ENCODE measurements around the gene SLC7A7. TPM values are rescaled to one million over a fixed set of nuclear protein-coding genes. Genes with fewer than 3 reads are reported as not detected.
"Not testable (repeated sequence)": the region's sequence is repeated elsewhere in the genome, so short reads cannot be mapped to it uniquely, and the experiment has no call there.

SLC7A7 gene
- total and polyA plus RNA-seq, 2 of the 13 experiments (the other 11 are each of a cell fraction or from before 2014, with no cell fraction given): 0.13 to 0.63 TPM

DNA sequence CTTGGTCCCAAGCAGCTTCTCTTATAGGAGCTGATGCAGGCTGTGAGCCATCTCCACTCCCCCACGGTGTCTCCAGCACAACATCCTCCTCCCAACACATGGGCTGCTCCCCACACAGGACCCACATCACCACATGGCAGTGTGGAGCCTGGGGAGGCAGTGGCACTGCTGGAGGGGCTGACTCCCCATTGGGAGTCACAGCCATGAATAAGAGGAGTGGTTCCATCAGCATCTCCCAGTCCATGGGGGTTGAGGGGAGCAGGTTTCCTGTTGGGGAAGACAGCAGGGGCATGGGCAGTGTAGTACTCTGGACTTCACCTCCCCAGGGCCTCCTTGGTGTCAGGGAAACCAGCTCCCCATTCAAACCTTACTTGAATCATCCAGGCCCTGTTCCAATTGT lies 89.2 kb downstream of the SLC7A7 start:
- TF ChIP-seq MAF1 (CRISPR knock-in tag; IDR thresholded peaks at IDR 0.05; ENCODE audit: borderline replicate concordance) (no peak), ZNF225 (CRISPR knock-in tag; IDR thresholded peaks at IDR 0.05) (peak; percentile 59; the same call in 1 of the 2 replicates), NR2F6 (IDR thresholded peaks at IDR 0.05) (no peak), NR2F6 (CRISPR knock-in tag; IDR thresholded peaks at IDR 0.05) (no peak), PTBP1 (IDR thresholded peaks at IDR 0.05; ENCODE audit: low read depth, low read length, poor library complexity, severe bottlenecking) (no peak), TBL1XR1 (IDR thresholded peaks at IDR 0.05; ENCODE audit: borderline replicate concordance, low read length, partially characterized antibody) (no peak)
- TF ChIP-seq, protein P1, sequence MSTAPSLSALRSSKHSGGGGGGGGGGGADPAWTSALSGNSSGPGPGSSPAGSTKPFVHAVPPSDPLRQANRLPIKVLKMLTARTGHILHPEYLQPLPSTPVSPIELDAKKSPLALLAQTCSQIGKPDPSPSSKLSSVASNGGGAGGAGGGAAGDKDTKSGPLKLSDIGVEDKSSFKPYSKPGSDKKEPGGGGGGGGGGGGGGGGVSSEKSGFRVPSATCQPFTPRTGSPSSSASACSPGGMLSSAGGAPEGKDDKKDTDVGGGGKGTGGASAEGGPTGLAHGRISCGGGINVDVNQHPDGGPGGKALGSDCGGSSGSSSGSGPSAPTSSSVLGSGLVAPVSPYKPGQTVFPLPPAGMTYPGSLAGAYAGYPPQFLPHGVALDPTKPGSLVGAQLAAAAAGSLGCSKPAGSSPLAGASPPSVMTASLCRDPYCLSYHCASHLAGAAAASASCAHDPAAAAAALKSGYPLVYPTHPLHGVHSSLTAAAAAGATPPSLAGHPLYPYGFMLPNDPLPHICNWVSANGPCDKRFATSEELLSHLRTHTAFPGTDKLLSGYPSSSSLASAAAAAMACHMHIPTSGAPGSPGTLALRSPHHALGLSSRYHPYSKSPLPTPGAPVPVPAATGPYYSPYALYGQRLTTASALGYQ (CRISPR knock-in tag; IDR thresholded peaks at IDR 0.05): no peak
- TF ChIP-seq, protein P2, sequence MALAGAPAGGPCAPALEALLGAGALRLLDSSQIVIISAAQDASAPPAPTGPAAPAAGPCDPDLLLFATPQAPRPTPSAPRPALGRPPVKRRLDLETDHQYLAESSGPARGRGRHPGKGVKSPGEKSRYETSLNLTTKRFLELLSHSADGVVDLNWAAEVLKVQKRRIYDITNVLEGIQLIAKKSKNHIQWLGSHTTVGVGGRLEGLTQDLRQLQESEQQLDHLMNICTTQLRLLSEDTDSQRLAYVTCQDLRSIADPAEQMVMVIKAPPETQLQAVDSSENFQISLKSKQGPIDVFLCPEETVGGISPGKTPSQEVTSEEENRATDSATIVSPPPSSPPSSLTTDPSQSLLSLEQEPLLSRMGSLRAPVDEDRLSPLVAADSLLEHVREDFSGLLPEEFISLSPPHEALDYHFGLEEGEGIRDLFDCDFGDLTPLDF (CRISPR knock-in tag; IDR thresholded peaks at IDR 0.05): no peak
- BruUV-seq (replicated peaks): no TSS peak
- Histone ChIP-seq H3K4me1 (ENCODE audit: insufficient read depth, low read length) (no peaks in the 10 kb centered on the region), H4K20me1 (ENCODE audit: insufficient read depth, low read length) (no peaks in the 10 kb centered on the region), H3K27me3 (ENCODE audit: control insufficient read depth in 1 of 2, insufficient read depth in 2 of 2, low read length in 2 of 2) (peaks cover 0 to 43% of the 10 kb centered on the region in 2 experiments), H3K9ac (ENCODE audit: insufficient read depth, low read depth, low read length) (no peak overlapping the region), H3K79me2 (ENCODE audit: insufficient read depth, low read length) (no peaks in the 10 kb centered on the region), H3K9me3 (ENCODE audit: low read length) (peaks cover 6% of the 10 kb centered on the region; the same call in 1 of the 2 replicates), H3K36me3 (replicated peaks in 1 of 2; ENCODE audit: control insufficient read depth in 1 of 2, insufficient read depth in 2 of 2, low read length in 2 of 2) (no peaks in the 10 kb centered on the region), H3K4me2 (ENCODE audit: low read depth, low read length) (no peak overlapping the region), H3K4me3 (replicated peaks in 1 of 3; ENCODE audit: insufficient read depth in 1 of 3, low read depth in 2 of 3, low read length in 3 of 3) (no peak overlapping the region), H3K27ac (ENCODE audit: extremely low read length, insufficient read depth, low read length) (no peak overlapping the region), H2AFZ (ENCODE audit: low read length) (no peak overlapping the region)
- DNase-seq (ENCODE audit: low spot score) (no peak), FAIRE-seq (no peak), ATAC-seq (peak; percentile 42)
- in situ Hi-C loops (cut with HindIII; ENCODE audit: extremely low pct_ligation_motif_present, low pct_unique_long_range_greater_than_20kb): no loop called here
- intact Hi-C loops (cut with micrococcal nuclease; ENCODE audit: unreplicated experiment): no loop called here
- WGBS (ENCODE audit: low lambda C conversion rate): 8% methylated on average over 1 of the region's 1 CpG
- ChIA-PET CTCF (ENCODE audit: low intra/inter-chr PET ratio, low total read pairs) (no interaction called here), POLR2A (interaction anchor here (0.6 kb wide), 1 partner anchor 40 kb away, joined by 3 read pairs; the partner anchor contains the start of gene OXA1L)

DNA sequence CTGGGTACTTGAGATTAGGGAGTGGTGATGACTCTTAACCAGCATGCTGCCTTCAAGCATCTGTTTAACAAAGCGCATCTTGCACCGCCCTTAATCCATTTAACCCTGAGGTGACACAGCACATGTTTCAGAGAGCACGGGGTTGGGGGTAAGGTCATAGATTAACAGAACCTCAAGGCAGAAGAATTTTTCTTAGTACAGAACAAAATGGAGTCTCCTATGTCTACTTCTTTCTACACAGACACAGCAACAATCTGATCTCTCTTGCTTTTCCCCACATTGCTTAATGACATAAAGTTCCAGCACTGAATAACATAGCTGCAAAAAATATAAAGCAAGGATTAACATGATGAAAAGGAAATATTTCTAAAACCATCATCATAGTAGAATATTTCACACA lies 89.9 kb downstream of the SLC7A7 start:
- in situ Hi-C loops (cut with HindIII; ENCODE audit: extremely low pct_ligation_motif_present, low pct_unique_long_range_greater_than_20kb); POLR2A ChIA-PET; H3K36me3 ChIP-seq (replicated peaks in 1 of 2; ENCODE audit: control insufficient read depth in 1 of 2, insufficient read depth in 2 of 2, low read length in 2 of 2); BruUV-seq (replicated peaks); H3K27ac ChIP-seq (ENCODE audit: extremely low read length, insufficient read depth, low read length); H3K9me3 ChIP-seq (ENCODE audit: low read length); H3K4me1 ChIP-seq (ENCODE audit: insufficient read depth, low read length); H2AFZ ChIP-seq (ENCODE audit: low read length); H3K79me2 ChIP-seq (ENCODE audit: insufficient read depth, low read length); FAIRE-seq; intact Hi-C loops (cut with micrococcal nuclease; ENCODE audit: unreplicated experiment); CTCF ChIA-PET (ENCODE audit: low intra/inter-chr PET ratio, low total read pairs); H3K4me3 ChIP-seq (replicated peaks in 1 of 3; ENCODE audit: insufficient read depth in 1 of 3, low read depth in 2 of 3, low read length in 3 of 3); H4K20me1 ChIP-seq (ENCODE audit: insufficient read depth, low read length); DNase-seq (ENCODE audit: low spot score); H3K4me2 ChIP-seq (ENCODE audit: low read depth, low read length); H3K9ac ChIP-seq (ENCODE audit: insufficient read depth, low read depth, low read length); ATAC-seq: not testable (repeated sequence)
- 5% methylated on average over 3 of the region's 3 CpGs for WGBS (ENCODE audit: low lambda C conversion rate)
- peaks cover 0 to 37% of the 10 kb centered on the region in 2 experiments; a peak in 4 of 5 replicates for H3K27me3 ChIP-seq (ENCODE audit: control insufficient read depth in 1 of 2, insufficient read depth in 2 of 2, low read length in 2 of 2)

DNA sequence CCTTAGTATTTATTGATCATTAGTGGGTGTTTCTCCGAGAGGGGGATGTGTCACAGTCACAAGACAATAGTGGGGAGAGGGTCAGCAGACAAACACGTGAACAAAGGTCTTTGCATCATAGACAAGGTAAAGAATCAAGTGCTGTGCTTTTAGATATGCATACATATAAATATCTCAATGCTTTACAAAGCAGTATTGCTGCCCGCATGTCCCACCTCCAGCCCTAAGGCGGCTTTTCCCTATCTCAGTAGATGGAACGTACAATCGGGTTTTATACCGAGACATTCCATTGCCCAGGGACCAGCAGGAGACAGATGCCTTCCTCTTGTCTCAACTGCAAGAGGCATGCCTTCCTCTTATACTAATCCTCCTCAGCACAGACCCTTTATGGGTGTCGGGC lies 90.4 kb downstream of the SLC7A7 start:
- H3K36me3 ChIP-seq (replicated peaks in 1 of 2; ENCODE audit: control insufficient read depth in 1 of 2, insufficient read depth in 2 of 2, low read length in 2 of 2); DNase-seq (ENCODE audit: low spot score); in situ Hi-C loops (cut with HindIII; ENCODE audit: extremely low pct_ligation_motif_present, low pct_unique_long_range_greater_than_20kb); H3K9me3 ChIP-seq (ENCODE audit: low read length); H3K27ac ChIP-seq (ENCODE audit: extremely low read length, insufficient read depth, low read length); CTCF ChIA-PET (ENCODE audit: low intra/inter-chr PET ratio, low total read pairs); H2AFZ ChIP-seq (ENCODE audit: low read length); H3K9ac ChIP-seq (ENCODE audit: insufficient read depth, low read depth, low read length); BruUV-seq (replicated peaks); H3K4me1 ChIP-seq (ENCODE audit: insufficient read depth, low read length); FAIRE-seq; ATAC-seq; H3K79me2 ChIP-seq (ENCODE audit: insufficient read depth, low read length); intact Hi-C loops (cut with micrococcal nuclease; ENCODE audit: unreplicated experiment); H4K20me1 ChIP-seq (ENCODE audit: insufficient read depth, low read length); H3K4me2 ChIP-seq (ENCODE audit: low read depth, low read length); H3K4me3 ChIP-seq (replicated peaks in 1 of 3; ENCODE audit: insufficient read depth in 1 of 3, low read depth in 2 of 3, low read length in 3 of 3): not testable (repeated sequence)
- POLR2A ChIA-PET: interaction anchor here (1.8 kb wide), 1 partner anchor 41 kb away, joined by 5 read pairs; the partner anchor contains the start of gene OXA1L
- WGBS (ENCODE audit: low lambda C conversion rate): 39% methylated on average over 8 of the region's 8 CpGs
- H3K27me3 ChIP-seq (ENCODE audit: control insufficient read depth in 1 of 2, insufficient read depth in 2 of 2, low read length in 2 of 2): peaks cover 0 to 34% of the 10 kb centered on the region in 2 experiments; a peak in 4 of 5 replicates

Measured in HepG2 (cell line).